Stomach (tissue), 9 donors: ENCODE measurements around the gene GADD45GIP1. TPM values are rescaled to one million over a fixed set of nuclear protein-coding genes. Genes with fewer than 3 reads are reported as not detected.

Source experiments
- DNase-seq, 2 donors: peaks; one replicate each; pipeline versions ENCODE4 v3.0.0 to v3.0.0-alpha.2; 2013 to 2019
- H3K27ac ChIP-seq, 5 donors: fragments of 200-600 bp in 4 of 5; sonication (generic) in 4 of 5; one replicate each; pipeline ENCODE4 v1.5.1; 2013 to 2019; ENCODE audit warnings: mild to moderate bottlenecking in 1 of 5, moderate library complexity in 1 of 5
- H3K27me3 ChIP-seq, 3 donors: fragments of 200-600 bp; sonication (generic); one replicate each; pipeline ENCODE4 v1.5.1; 2017 to 2019; ENCODE audit warnings: mixed run types in 1 of 3
- H3K36me3 ChIP-seq, 4 donors: fragments of 200-600 bp; sonication (generic); 1 replicate in 3 of 4; 2 replicates in 1 of 4; pipeline ENCODE4 v1.5.1; 2016 to 2019
- H3K4me1 ChIP-seq, 4 donors: fragments of 200-600 bp; sonication (generic); one replicate each; pipeline ENCODE4 v1.5.1; 2016 to 2019
- H3K4me3 ChIP-seq, 4 donors: fragments of 200-600 bp; sonication (generic) in 3 of 4; one replicate each; pipeline ENCODE4 v1.5.1; 2016 to 2019; ENCODE audit warnings: mild to moderate bottlenecking in 1 of 4
- H3K9me3 ChIP-seq, 4 donors: fragments of 200-600 bp; sonication (generic); one replicate each; pipeline ENCODE4 v1.5.1; 2016 to 2019
- CTCF ChIP-seq, 7 experiments: fragments of 450-650 bp in 4 of 7; fragments of 200-600 bp in 3 of 7; sonication (generic) in 3 of 7; IDR thresholded peaks; one replicate each; pipeline ENCODE4 v1.5.1; 2016 to 2019; ENCODE audit warnings: antibody characterized with exemption in 7 of 7, control low read depth in 2 of 7, mild to moderate bottlenecking in 1 of 7
- EP300 ChIP-seq: sonication (generic); formaldehyde crosslinking; IDR thresholded peaks from one replicate; pipeline ENCODE4 v1.6.1; 2017; ENCODE audit warnings: antibody characterized with exemption
- POLR2A ChIP-seq, 4 donors: fragments of 450-650 bp; IDR thresholded peaks; one replicate each; pipeline ENCODE4 v1.6.1; 2016; ENCODE audit warnings: antibody characterized with exemption in 4 of 4, control low read depth in 2 of 4, mild to moderate bottlenecking in 1 of 4, moderate library complexity in 1 of 4
- POLR2AphosphoS5 ChIP-seq, 3 donors: sonication (generic); formaldehyde crosslinking; IDR thresholded peaks; one replicate each; pipeline ENCODE4 v1.6.1; 2016; ENCODE audit warnings: antibody characterized with exemption in 3 of 3
- WGBS, 5 donors: extraction: QIAGEN DNeasy Blood & Tissue Kit in 3 of 5; methylation state at CpG; one replicate each; pipeline versions ENCODE4 v1.1.5 to v1.1.7; 2013 to 2018; 5-methylcytosine and 5-hydroxymethylcytosine counted together
- intact Hi-C: fragments of 100-400 bp; cut with DNase I; formaldehyde crosslinking; loops from one replicate; pipeline ENCODE4 v1.15.1; 2023; ENCODE audit warnings: low total_unique reads
- polyA plus RNA-seq, 3 donors: library from polyadenylated mRNA; stranded (reverse); fragments of 200-250 nt; gene quantifications; one replicate each; pipeline ENCODE4 v1.2.3, GENCODE V29; 2013
- total RNA-seq, 5 donors: library from RNA; depleted of rRNA; stranded (reverse); fragments of >200 nt; gene quantifications; one replicate each; pipeline versions ENCODE4 v1.1.0 to v1.2.3, GENCODE V29; 2014 to 2016
- donor health status: healthy with polysubstance abuse.
- donor health status: Bipolar disorder and iron deficiency.
- donor health status: healthy.

GADD45GIP1 gene
- total and polyA plus RNA-seq, 8 donors, result 1.8 to 93.3 (median 51.1) TPM

- intact Hi-C loops, result no loop called here
- H3K36me3 ChIP-seq, result peaks cover 63 to 78% (median 76%) of the 10 kb centered on the region in 4 donors
- no peaks in the 10 kb centered on the region for H3K9me3 ChIP-seq
- no peak overlapping the region for H3K27ac ChIP-seq
- DNase-seq, result no peak
- TF ChIP-seq EP300, result no peak
- no peak for TF ChIP-seq POLR2AphosphoS5 (IDR thresholded peaks at IDR 0.05)
- TF ChIP-seq POLR2A (IDR thresholded peaks at IDR 0.05), result no peak
- no peak for TF ChIP-seq CTCF (IDR thresholded peaks at IDR 0.05)
- WGBS, 5 donors, result 81 to 88% (median 83%) methylated on average over 16 of the region's 16 CpGs
- peaks cover 39 to 60% (median 50%) of the 10 kb centered on the region in 4 donors for H3K4me1 ChIP-seq
- H3K4me3 ChIP-seq, result no peak overlapping the region
- H3K27me3 ChIP-seq, result no peaks in the 10 kb centered on the region
Measured at GRCh38 chr19:12949363-12950283, 7.4 kb downstream of the GADD45GIP1 start.

GRCh38 chr19:12948612-12949362 is 8.2 kb downstream of the GADD45GIP1 start:
- H3K4me1 ChIP-seq, result peaks cover 35 to 60% (median 49%) of the 10 kb centered on the region in 4 donors
- no peak for TF ChIP-seq EP300
- TF ChIP-seq POLR2A (IDR thresholded peaks at IDR 0.05), result no peak
- no peak for TF ChIP-seq CTCF (IDR thresholded peaks at IDR 0.05)
- no peak for TF ChIP-seq POLR2AphosphoS5 (IDR thresholded peaks at IDR 0.05)
- H3K36me3 ChIP-seq, result peaks cover 72 to 78% (median 76%) of the 10 kb centered on the region in 4 donors
- no peaks in the 10 kb centered on the region for H3K27me3 ChIP-seq
- no peak for DNase-seq
- intact Hi-C loops, result no loop called here
- 91 to 94% (median 93%) methylated on average over 21 to 30 of the region's 30 CpGs for WGBS, 5 donors
- H3K9me3 ChIP-seq, result no peaks in the 10 kb centered on the region
- no peak overlapping the region for H3K4me3 ChIP-seq
- peak overlapping the region in 2 of 5 donors; percentile 22 to 99 for H3K27ac ChIP-seq

GRCh38 chr19:12947702-12948611 is 9.1 kb downstream of the GADD45GIP1 start:
- H3K4me3 ChIP-seq, result no peak overlapping the region
- H3K36me3 ChIP-seq, result peaks cover 75 to 78% (median 76%) of the 10 kb centered on the region in 4 donors
- no peaks in the 10 kb centered on the region for H3K27me3 ChIP-seq
- peak overlapping the region in 3 of 5 donors; percentile 22 to 99 (median 42) for H3K27ac ChIP-seq
- DNase-seq, result peak; percentile 48 to 60
- peaks cover 28 to 60% (median 50%) of the 10 kb centered on the region in 4 donors for H3K4me1 ChIP-seq
- intact Hi-C loops, result no loop called here
- 58 to 73% (median 65%) methylated on average over 24 to 28 of the region's 28 CpGs for WGBS, 5 donors
- TF ChIP-seq CTCF (IDR thresholded peaks at IDR 0.05) (no peak), POLR2A (IDR thresholded peaks at IDR 0.05) (no peak), EP300 (no peak), POLR2AphosphoS5 (IDR thresholded peaks at IDR 0.05) (no peak)
- H3K9me3 ChIP-seq, result no peaks in the 10 kb centered on the region
